Mesendoderm (in vitro differentiated cells): Measurements from ENCODE around the gene ADCYAP1R1.

Experiments
- DNase-seq: peaks from one replicate; pipeline ENCODE4 v3.0.0; 2013
- H2AK5ac ChIP-seq: 2 replicates; pipeline ENCODE4 v1.6.1; 2013; ENCODE audit warnings: low read length, inconsistent platforms
- H2BK120ac ChIP-seq: 2 replicates; pipeline ENCODE4 v1.6.1; 2013; ENCODE audit warnings: low read depth, mild to moderate bottlenecking, low read length, moderate library complexity, mixed read lengths
- H2BK15ac ChIP-seq: replicated peaks from 2 replicates; pipeline ENCODE4 v1.6.1; 2013; ENCODE audit warnings: low read depth, mild to moderate bottlenecking, moderate library complexity
- H2BK5ac ChIP-seq: 2 replicates; pipeline ENCODE4 v1.6.1; 2013; ENCODE audit warnings: low read length, inconsistent platforms
- H3K18ac ChIP-seq: 2 replicates; pipeline ENCODE4 v1.6.1; 2013; ENCODE audit warnings: mild to moderate bottlenecking, low read length, mixed read lengths
- H3K23ac ChIP-seq: one replicate; pipeline ENCODE4 v1.6.1; 2013; ENCODE audit warnings: low read length
- H3K27ac ChIP-seq: 2 replicates; pipeline ENCODE4 v1.5.1; 2013; ENCODE audit warnings: low read depth, mild to moderate bottlenecking, inconsistent platforms, low read length, moderate library complexity
- H3K27me3 ChIP-seq: 2 replicates; pipeline ENCODE4 v1.6.1; 2013; ENCODE audit warnings: low read length, control low read depth, mild to moderate bottlenecking, inconsistent platforms; ENCODE audit not compliant: insufficient read depth, poor library complexity
- H3K36me3 ChIP-seq: 2 replicates; pipeline ENCODE4 v1.6.1; 2013; ENCODE audit warnings: low read length, inconsistent platforms; ENCODE audit not compliant: control insufficient read depth, insufficient read depth
- H3K4ac ChIP-seq: one replicate; pipeline ENCODE4 v1.6.1; 2013; ENCODE audit warnings: low read depth, mild to moderate bottlenecking, low read length, moderate library complexity
- H3K4me1 ChIP-seq: 2 replicates; pipeline ENCODE4 v1.6.1; 2013; ENCODE audit warnings: low read depth, low read length, inconsistent platforms; ENCODE audit not compliant: control insufficient read depth
- H3K4me2 ChIP-seq: 2 replicates; pipeline ENCODE4 v1.6.1; 2013; ENCODE audit warnings: low read length
- H3K4me3 ChIP-seq: 2 replicates; pipeline ENCODE4 v1.5.1; 2013; ENCODE audit warnings: mild to moderate bottlenecking, low read length
- H3K56ac ChIP-seq: one replicate; pipeline ENCODE4 v1.6.1; 2013; ENCODE audit warnings: low read length
- H3K79me1 ChIP-seq: 2 replicates; pipeline ENCODE4 v1.6.1; 2013; ENCODE audit warnings: low read length, inconsistent platforms
- H3K79me2 ChIP-seq: 2 replicates; pipeline ENCODE4 v1.6.1; 2013; ENCODE audit warnings: mild to moderate bottlenecking, low read length; ENCODE audit not compliant: control insufficient read depth, insufficient read depth
- H3K9ac ChIP-seq: 2 replicates; pipeline ENCODE4 v1.6.1; 2013; ENCODE audit warnings: low read length, inconsistent platforms
- H4K5ac ChIP-seq: one replicate; pipeline ENCODE4 v1.6.1; 2013; ENCODE audit warnings: low read length
- H4K8ac ChIP-seq: one replicate; pipeline ENCODE4 v1.6.1; 2013; ENCODE audit warnings: low read depth, mild to moderate bottlenecking, control low read depth, low read length, moderate library complexity
- WGBS: extraction: QIAGEN DNeasy Blood & Tissue Kit; methylation state at CpG from one replicate; pipeline ENCODE4 v1.1.7; 2013; ENCODE audit warnings: low lambda C conversion rate, missing lambda C conversion rate; ENCODE audit not compliant: insufficient coverage; ENCODE audit errors: extremely low coverage; 5-methylcytosine and 5-hydroxymethylcytosine counted together

Gene ADCYAP1R1

GRCh38 chr7:31070991-31071644 lies 19.0 kb downstream of the ADCYAP1R1 start:
- H3K23ac ChIP-seq, result no peak overlapping the region
- H2AK5ac ChIP-seq, result no peak overlapping the region
- no peak overlapping the region for H3K4ac ChIP-seq
- WGBS, result no CpG with 5 or more reads among the region's 8 CpGs
- H2BK120ac ChIP-seq, result no peak overlapping the region
- H3K36me3 ChIP-seq, result no peaks in the 10 kb centered on the region
- no peaks in the 10 kb centered on the region for H3K27me3 ChIP-seq
- H4K8ac ChIP-seq, result no peak overlapping the region
- H3K9ac ChIP-seq, result no peak overlapping the region
- no peak overlapping the region for H3K27ac ChIP-seq
- H3K79me2 ChIP-seq, result no peaks in the 10 kb centered on the region
- H3K79me1 ChIP-seq, result no peaks in the 10 kb centered on the region
- H2BK5ac ChIP-seq, result no peak overlapping the region
- no peak for DNase-seq
- H3K56ac ChIP-seq, result no peak overlapping the region
- H2BK15ac ChIP-seq, result no peak overlapping the region
- no peak overlapping the region for H4K5ac ChIP-seq
- H3K4me3 ChIP-seq, result no peak overlapping the region
- no peaks in the 10 kb centered on the region for H3K4me1 ChIP-seq
- H3K18ac ChIP-seq, result no peak overlapping the region
- H3K4me2 ChIP-seq, result no peak overlapping the region

- Histone ChIP-seq H3K79me2 (no peaks in the 10 kb centered on the region), H3K4me1 (no peaks in the 10 kb centered on the region), H3K23ac (no peak overlapping the region), H3K27ac (no peak overlapping the region), H2BK5ac (no peak overlapping the region), H3K56ac (no peak overlapping the region), H3K36me3 (no peaks in the 10 kb centered on the region), H3K79me1 (no peaks in the 10 kb centered on the region), H4K5ac (no peak overlapping the region), H2AK5ac (no peak overlapping the region), H3K18ac (no peak overlapping the region), H4K8ac (no peak overlapping the region), H2BK15ac (no peak overlapping the region), H3K4me2 (no peak overlapping the region), H2BK120ac (no peak overlapping the region), H3K27me3 (no peaks in the 10 kb centered on the region), H3K4me3 (no peak overlapping the region), H3K9ac (no peak overlapping the region), H3K4ac (no peak overlapping the region)
- no peak for DNase-seq
- no CpG with 5 or more reads among the region's 3 CpGs for WGBS
Observed at GRCh38 chr7:31071645-31072029, 19.5 kb downstream of the ADCYAP1R1 start.

DNA sequence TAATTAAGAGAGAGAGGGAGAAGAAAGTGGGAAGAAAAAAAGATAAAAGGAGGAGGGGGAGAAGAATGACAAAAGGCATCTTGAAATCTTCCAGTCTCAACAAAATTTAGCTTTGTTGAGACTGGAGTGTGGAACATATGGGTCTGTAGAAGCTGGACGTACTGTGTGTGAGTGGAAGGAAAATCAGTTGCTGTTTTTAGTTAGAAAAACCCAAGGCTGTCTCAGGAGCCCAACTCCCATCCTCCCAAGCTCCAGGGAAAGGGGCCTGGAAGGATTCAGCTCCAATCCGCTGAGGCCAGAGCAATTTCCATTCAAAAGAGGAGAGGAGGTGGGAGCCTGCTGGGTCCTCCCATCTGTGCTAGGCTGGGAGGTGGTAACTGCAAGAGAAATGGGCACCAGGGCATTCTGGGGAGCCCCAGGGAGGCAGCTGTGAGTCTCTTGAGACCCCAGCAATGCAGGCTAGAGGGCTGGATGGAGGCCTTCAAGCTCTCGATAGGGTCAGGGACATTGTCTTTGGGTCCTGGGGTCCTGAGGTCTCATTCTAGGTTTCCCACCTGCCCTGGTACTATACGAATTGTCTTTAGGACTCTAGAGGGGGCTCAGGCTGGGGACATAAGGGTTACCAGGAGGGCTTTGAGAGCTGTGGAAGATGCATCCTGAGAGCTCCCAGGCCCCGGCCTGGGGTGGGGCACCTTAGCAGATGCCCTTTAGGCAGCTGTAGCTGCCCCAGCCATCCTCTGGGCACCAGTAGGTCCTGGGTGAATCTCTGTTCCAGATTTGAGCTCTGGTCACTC lies 21.4 kb downstream of the ADCYAP1R1 start:
- no peak overlapping the region for H3K23ac ChIP-seq
- no peak overlapping the region for H3K4me3 ChIP-seq
- H3K4me2 ChIP-seq, result no peak overlapping the region
- H3K9ac ChIP-seq, result no peak overlapping the region
- H4K8ac ChIP-seq, result no peak overlapping the region
- no peak for DNase-seq
- no peak overlapping the region for H2AK5ac ChIP-seq
- H2BK5ac ChIP-seq, result no peak overlapping the region
- no peak overlapping the region for H3K27ac ChIP-seq
- no peak overlapping the region for H2BK15ac ChIP-seq
- H3K4ac ChIP-seq, result no peak overlapping the region
- H4K5ac ChIP-seq, result no peak overlapping the region
- H3K36me3 ChIP-seq, result no peaks in the 10 kb centered on the region
- no peaks in the 10 kb centered on the region for H3K79me2 ChIP-seq
- no peak overlapping the region for H3K56ac ChIP-seq
- no peaks in the 10 kb centered on the region for H3K27me3 ChIP-seq
- H2BK120ac ChIP-seq, result no peak overlapping the region
- H3K18ac ChIP-seq, result no peak overlapping the region
- no peaks in the 10 kb centered on the region for H3K4me1 ChIP-seq
- H3K79me1 ChIP-seq, result no peaks in the 10 kb centered on the region
- no CpG with 5 or more reads among the region's 5 CpGs for WGBS

DNA sequence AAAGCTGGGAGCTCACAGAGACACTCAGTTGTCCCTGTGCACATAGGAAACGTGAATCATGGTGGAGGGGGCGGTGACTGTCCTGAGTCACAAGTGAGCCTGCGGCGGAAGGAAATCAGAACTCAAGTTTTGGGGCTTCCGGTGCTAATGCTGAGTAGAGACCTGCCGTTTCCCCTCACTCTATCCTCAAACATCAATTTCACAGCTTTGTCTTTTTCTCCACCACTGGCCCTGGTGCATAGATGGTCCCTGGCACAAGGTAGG lies 21.9 kb downstream of the ADCYAP1R1 start:
- H3K79me1 ChIP-seq, result no peaks in the 10 kb centered on the region
- WGBS, result no CpG with 5 or more reads among the region's 6 CpGs
- no peaks in the 10 kb centered on the region for H3K36me3 ChIP-seq
- H2BK15ac ChIP-seq, result no peak overlapping the region
- no peak overlapping the region for H2BK5ac ChIP-seq
- no peak overlapping the region for H4K5ac ChIP-seq
- no peak overlapping the region for H3K27ac ChIP-seq
- no peaks in the 10 kb centered on the region for H3K79me2 ChIP-seq
- H3K18ac ChIP-seq, result no peak overlapping the region
- H3K4ac ChIP-seq, result no peak overlapping the region
- no peak overlapping the region for H3K23ac ChIP-seq
- DNase-seq, result no peak
- no peaks in the 10 kb centered on the region for H3K4me1 ChIP-seq
- H3K56ac ChIP-seq, result no peak overlapping the region
- no peaks in the 10 kb centered on the region for H3K27me3 ChIP-seq
- H3K4me2 ChIP-seq, result no peak overlapping the region
- no peak overlapping the region for H2AK5ac ChIP-seq
- H3K9ac ChIP-seq, result no peak overlapping the region
- H4K8ac ChIP-seq, result no peak overlapping the region
- no peak overlapping the region for H3K4me3 ChIP-seq
- no peak overlapping the region for H2BK120ac ChIP-seq

DNA sequence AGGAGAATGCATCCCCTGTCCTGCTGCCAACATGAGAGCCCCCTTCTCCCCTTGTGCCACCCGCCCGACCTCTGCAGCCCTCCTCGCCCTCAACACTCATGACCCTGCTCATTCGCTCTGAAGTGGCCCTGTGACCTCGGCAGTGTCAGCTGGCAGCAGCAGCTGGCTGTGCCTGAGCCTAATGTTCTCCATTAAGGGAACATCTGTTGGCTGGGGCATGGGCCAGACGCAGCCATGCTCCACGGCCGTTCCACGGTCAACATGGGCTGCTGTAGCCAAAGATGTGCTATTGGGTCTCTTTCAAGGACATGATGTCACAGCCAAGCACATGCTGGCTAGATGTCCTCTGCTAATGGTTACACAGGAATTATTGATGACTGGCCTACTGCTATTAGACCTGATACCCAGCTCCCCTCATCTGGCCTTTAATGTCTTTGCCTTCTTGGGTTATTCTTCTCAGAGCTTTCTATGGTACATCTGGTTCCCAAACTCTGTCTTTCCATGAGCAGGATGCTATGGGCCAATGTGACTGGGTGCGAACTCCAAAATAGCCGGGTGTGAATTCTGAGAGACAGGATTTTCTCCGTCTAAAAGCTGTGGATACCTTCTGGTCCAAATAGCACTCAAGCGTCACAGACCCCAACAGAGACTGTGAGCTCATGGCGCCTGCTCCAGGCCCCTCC lies 22.4 kb downstream of the ADCYAP1R1 start:
- Histone ChIP-seq H3K23ac (no peak overlapping the region), H3K18ac (no peak overlapping the region), H3K4me3 (no peak overlapping the region), H3K9ac (no peak overlapping the region), H2BK5ac (no peak overlapping the region), H2BK120ac (no peak overlapping the region), H3K79me2 (no peaks in the 10 kb centered on the region), H3K4me1 (peaks cover 5% of the 10 kb centered on the region), H3K56ac (no peak overlapping the region), H3K4me2 (no peak overlapping the region), H4K5ac (no peak overlapping the region), H3K27me3 (no peaks in the 10 kb centered on the region), H3K4ac (no peak overlapping the region), H3K79me1 (no peaks in the 10 kb centered on the region), H2BK15ac (no peak overlapping the region), H3K27ac (no peak overlapping the region), H3K36me3 (no peaks in the 10 kb centered on the region), H4K8ac (no peak overlapping the region), H2AK5ac (no peak overlapping the region)
- WGBS, result no CpG with 5 or more reads among the region's 14 CpGs
- DNase-seq, result no peak
